ENCODE results near the gene SDK2.

DNA sequence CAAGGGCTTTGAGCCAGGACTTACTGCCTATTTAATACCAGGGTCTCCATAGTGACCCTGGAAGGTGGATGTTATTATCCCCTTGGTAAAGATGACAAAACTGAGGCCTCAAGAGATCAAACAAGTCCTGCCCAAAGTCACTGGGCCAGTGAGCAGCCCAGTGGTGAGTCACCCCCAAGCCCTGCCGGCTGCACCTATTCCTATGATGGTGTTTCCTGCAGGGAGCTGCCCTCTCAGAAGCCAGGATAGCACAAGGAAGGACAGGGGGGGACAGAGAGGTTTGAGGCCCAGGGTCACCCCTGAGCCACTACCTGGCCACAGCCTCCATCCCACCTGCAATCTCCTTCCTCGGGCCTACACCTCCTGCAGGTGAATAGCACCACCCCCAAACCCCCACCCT is 90.9 kb downstream of the SDK2 start:
- TF ChIP-seq EP300 (IDR thresholded peaks at IDR 0.05; ENCODE audit: borderline replicate concordance in 1 of 2, low read depth in 2 of 2, low read length in 2 of 2) (no peak), POLR2A (IDR thresholded peaks at IDR 0.05; ENCODE audit: control extremely low read depth in 1 of 2, low read depth in 2 of 2, low read length in 2 of 2) (no peak), SP4 (IDR thresholded peaks at IDR 0.05; ENCODE audit: low read length) (no peak), CHD1 (IDR thresholded peaks at IDR 0.05; ENCODE audit: low read depth, low read length) (no peak), GTF2F1 (IDR thresholded peaks at IDR 0.05; ENCODE audit: borderline replicate concordance, low read depth, low read length) (no peak), TAF1 (IDR thresholded peaks at IDR 0.05; ENCODE audit: low read depth, low read length) (no peak), JUN (IDR thresholded peaks at IDR 0.05; ENCODE audit: low read depth, low read length) (no peak), CBX8 (IDR thresholded peaks at IDR 0.05; ENCODE audit: borderline replicate concordance, low read depth, low read length) (no peak), SIN3A (conservative IDR thresholded peaks at IDR 0.05 in 1 of 2, IDR thresholded peaks at IDR 0.05 in 1 of 2; ENCODE audit: low read depth in 1 of 2, low read length in 2 of 2) (no peak), CEBPB (IDR thresholded peaks at IDR 0.05; ENCODE audit: low read depth, low read length) (no peak), SRF (IDR thresholded peaks at IDR 0.05; ENCODE audit: low read depth, low read length) (no peak), POLR2AphosphoS5 (IDR thresholded peaks at IDR 0.05; ENCODE audit: low read depth, low read length) (no peak)
- TF ChIP-seq, protein P1, sequence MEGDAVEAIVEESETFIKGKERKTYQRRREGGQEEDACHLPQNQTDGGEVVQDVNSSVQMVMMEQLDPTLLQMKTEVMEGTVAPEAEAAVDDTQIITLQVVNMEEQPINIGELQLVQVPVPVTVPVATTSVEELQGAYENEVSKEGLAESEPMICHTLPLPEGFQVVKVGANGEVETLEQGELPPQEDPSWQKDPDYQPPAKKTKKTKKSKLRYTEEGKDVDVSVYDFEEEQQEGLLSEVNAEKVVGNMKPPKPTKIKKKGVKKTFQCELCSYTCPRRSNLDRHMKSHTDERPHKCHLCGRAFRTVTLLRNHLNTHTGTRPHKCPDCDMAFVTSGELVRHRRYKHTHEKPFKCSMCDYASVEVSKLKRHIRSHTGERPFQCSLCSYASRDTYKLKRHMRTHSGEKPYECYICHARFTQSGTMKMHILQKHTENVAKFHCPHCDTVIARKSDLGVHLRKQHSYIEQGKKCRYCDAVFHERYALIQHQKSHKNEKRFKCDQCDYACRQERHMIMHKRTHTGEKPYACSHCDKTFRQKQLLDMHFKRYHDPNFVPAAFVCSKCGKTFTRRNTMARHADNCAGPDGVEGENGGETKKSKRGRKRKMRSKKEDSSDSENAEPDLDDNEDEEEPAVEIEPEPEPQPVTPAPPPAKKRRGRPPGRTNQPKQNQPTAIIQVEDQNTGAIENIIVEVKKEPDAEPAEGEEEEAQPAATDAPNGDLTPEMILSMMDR (IDR thresholded peaks at IDR 0.05; ENCODE audit: control extremely low read depth in 1 of 3, insufficient read depth in 1 of 3, low read depth in 1 of 3, low read length in 3 of 3) = no peak
- TF ChIP-seq, protein P2, sequence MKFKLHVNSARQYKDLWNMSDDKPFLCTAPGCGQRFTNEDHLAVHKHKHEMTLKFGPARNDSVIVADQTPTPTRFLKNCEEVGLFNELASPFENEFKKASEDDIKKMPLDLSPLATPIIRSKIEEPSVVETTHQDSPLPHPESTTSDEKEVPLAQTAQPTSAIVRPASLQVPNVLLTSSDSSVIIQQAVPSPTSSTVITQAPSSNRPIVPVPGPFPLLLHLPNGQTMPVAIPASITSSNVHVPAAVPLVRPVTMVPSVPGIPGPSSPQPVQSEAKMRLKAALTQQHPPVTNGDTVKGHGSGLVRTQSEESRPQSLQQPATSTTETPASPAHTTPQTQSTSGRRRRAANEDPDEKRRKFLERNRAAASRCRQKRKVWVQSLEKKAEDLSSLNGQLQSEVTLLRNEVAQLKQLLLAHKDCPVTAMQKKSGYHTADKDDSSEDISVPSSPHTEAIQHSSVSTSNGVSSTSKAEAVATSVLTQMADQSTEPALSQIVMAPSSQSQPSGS (IDR thresholded peaks at IDR 0.05; ENCODE audit: low read length) = no peak
